T-helper 1 cell (primary cell): ENCODE results near the gene CMTM6.
A peak's percentile ranks its signal among the peaks of the same experiment; 100 is the strongest.
"Not testable (repeated sequence)": the region's sequence is repeated elsewhere in the genome, so short reads cannot be mapped to it uniquely, and the experiment has no call there.

Experiments
- DNase-seq, 5 donors: peaks; one replicate each; pipeline ENCODE4 v3.0.0-alpha.2; 2012 to 2020

Gene CMTM6

DNA sequence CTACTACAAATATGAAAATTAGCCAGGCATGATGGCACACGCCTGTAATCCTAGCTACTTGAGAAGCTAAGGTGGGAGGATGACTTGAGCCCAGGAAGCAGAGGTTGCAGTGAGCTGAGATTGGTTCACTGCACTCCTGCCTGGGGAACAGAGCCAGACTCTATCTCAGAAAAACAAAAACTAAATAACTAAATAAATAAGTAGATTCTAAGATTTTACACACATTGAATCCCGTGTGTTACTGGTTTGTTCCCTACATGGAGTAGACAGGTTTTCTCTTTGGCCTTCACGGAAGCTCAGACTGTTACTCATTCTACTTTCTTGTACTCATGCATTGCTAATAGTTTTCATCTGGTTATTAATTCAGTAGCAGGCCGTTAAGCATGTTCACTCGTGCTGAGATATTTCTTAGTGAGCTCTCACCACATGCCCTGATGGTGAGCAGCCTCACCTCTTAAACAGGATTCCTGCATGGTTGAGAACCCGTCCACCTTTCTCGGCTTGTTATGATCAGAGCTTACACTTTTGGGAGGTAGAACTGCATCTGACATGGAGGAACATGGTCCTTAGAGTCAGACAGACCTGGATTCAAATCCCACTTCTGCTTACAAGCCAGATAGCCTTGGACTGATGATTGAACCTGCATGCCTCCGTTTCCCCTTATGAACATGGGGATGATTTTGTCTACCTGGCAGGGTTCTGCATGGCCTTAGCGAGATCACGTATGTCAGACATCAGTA is 61.9 kb downstream of the CMTM6 start:
- DNase-seq, result no peak

- DNase-seq, result not testable (repeated sequence)
Observed at GRCh38 chr3:32439421-32439820, 63.2 kb downstream of the CMTM6 start.

DNA sequence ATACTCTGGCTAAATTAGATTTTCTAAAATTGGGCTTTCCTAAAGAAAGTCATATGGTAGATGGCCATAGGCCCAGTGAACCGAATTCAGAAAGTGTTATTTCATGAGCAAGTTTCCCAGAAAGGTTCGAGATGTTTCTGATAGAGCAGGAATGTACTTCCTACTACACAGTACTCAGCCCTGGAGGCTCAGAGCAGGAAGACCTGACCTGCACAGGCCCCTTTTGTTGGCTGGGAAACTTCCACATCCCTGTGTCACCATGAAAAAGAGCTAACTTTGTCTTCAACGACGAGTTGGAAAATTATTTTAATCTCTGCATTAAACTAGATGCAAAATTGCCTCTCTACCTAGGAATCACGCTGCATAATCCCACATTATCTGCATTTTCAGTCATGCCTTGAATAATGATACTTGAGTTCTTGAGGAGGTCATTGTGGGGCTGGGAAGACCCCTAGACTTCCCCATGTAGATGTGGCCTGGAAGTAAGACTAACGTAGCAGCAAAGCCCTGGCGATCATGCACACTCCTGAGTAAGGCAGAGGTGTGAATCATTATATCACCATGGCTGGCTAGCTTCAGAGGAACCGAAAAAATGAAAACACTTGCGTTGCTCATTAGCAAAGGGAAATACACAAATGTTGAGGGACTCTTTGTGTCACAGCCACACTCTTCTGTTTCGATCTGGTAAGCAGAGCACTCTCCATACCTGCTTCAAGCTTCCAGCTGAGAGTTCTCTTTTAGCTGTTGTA is 63.9 kb downstream of the CMTM6 start:
- peak in 1 of 5 donors; percentile 65 for DNase-seq

DNA sequence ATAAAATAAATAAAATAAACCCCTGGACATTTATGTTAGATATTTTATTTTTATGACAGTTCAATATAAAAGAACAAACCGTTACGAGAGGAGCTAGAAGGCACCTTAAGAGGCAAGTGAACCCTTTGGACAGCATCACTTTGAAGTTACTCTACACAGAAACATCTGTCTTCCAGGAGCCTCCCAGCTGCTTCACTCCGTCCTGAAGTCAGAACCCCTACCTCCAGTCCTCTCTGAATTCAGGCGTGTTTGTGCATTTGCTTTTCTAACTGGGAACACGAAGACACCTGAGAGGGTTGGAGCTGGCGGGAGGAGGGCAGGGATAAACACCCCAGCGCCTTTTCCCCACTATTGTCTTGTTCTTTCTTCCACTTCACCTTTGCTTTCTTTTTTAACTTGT is 64.8 kb downstream of the CMTM6 start:
- DNase-seq, result no peak

- DNase-seq, result peak in 1 of 5 donors; percentile 44
Observed at GRCh38 chr3:32436816-32437189, 65.8 kb downstream of the CMTM6 start.

DNA sequence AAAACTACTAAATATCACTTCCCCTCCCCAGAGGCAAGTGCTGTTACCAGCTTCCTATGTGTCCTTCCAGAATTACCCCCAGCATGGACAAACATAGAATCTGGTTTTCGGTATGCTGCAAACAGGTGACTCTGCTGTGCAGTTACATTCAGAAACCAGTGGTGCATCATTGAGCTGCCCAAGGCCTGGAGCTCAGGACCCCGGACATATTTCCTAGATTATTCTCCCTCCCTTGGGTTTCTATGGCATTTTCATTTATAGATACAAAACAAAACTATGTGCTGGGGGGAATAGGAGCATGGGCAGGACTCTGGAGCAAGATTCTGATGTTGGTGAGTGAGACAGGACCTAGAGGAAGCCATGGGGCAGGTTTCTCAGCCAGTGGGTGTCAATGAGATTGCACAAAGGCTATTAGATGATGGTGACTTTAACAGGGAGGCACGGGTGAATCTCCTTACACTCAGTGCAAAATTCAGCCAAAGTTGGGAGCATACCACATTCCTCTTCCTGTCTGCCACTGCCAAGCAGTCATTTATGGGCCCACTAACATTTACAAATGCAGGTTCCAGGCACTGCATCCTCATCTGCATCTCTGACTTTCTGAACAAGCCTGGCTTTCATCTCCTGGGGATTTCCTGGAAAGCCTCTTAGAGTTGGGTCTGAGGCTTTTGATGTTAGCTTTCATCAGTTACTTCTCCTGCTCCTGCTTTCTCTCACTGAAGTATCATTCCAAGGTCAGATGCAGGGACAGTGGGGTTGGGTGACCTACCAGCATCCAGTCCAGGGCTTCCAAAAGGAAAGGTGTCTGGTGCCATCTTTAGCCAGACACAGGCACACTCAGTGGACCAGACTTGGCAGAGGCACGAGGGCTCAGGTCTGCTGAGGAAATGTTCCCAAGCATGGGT is 66.5 kb downstream of the CMTM6 start:
- DNase-seq, result peak in 1 of 5 donors; percentile 33

DNA sequence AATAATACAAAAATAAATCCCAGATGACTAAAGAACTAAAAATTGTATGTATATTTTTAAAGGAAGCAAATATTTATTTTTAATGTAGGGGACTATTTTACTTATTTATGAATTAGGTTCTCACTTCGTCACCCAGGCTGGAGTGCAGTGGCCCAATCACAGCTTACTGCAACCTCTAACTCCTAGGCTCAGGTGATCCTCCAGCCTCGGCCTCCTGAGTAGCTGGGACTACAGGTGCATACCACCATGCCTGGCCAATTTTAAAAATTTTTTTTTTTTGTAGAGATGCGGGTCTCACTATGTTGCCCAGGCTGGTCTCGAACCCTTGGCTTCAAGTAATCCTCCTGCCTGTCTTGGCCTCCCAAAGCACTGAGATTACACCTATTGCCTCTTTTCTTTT is 68.4 kb downstream of the CMTM6 start:
- no peak for DNase-seq

DNA sequence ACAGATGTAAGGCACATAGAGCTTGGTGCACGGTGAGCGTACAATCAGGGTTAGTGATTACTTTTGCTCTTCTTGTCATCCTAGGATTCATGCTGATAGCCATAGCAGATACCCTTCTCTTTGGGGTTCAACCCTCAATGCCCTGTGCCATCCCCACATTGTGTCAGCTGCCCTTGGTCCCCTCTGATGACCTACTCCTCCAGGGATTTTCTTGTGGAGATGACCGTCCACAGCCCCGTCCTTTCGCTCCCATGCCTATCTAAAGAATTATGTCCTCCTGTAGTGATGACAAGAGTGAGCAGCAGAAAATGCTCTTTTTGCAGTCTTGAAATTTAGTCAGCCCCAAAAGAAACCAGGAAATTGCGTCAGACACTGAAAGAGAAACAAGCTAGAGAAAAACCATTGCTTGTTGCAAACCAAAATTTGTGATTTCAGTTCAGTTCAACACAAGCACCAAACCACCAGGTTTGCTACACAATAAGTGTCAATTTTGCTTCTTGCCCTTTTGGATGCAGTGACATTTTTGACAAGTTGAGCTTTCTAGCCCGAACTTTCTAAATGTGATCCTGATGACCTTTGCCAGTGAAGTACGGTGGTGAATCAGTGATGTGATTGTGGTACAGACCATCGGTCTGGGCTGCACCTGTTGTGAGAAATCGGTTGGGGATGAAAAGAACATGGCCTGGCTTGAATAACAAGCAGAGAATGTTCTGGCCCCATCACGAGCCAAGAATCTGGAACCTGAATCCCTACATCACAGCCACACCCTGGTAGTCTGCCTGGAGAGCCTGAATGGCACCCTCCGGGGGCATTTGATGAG is 69.7 kb downstream of the CMTM6 start:
- peak in 1 of 5 donors; percentile 89 for DNase-seq

DNA sequence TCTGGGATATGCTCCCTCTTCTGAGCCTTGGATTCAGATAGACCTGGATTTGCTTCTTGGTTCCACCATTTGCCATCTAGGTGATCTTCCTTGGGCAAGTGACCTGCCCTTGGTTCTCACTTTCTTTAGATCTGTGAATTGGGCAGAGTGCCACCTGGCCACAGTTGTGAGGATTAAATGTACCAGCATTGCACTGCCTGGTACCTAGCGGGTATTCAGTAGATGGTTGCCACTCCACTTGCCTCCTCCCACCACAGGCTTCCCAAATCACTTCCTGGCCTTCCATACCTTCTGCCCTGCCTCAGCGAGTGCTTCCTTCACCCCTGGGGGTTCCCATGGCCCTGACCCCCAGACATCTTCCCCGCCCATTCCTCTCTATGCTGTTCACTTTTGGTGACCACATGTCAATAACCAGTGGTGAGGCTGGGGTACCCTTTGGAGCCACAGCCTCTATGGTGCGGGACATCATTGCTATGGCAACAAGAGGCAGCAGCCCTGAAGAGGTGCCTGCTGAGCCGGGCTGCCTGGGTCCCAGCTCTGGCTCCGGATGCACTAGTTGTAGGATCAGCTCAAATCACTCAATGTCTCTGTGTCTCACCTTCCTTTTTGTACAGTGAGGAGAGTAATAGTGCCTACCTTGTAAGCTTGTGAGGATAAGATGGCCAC is 70.5 kb downstream of the CMTM6 start:
- peak in 1 of 5 donors; percentile 56 for DNase-seq

DNA sequence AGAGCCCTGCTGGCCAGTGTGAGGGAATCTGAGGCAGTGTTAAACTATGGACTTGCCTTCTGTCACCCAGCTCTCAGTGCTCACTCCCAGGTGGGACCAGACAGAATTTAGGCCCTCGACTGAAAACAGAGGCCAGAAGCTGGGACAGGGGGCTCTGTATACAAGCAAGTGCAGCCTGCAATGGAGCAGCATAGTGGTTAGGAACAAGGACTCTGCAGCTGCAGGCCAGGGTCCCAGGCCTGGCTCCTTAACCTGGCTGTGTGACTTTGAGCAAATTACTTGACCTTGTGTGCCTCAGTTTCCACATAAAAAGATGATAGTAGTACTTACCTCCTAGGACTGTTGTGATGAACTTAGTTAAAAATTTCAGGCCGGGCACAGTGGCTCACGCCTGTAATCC is 71.2 kb downstream of the CMTM6 start:
- no peak for DNase-seq
